Liver (tissue), 9 donors: ENCODE data around the gene BCL2L11. TPM values are rescaled to one million over a fixed set of nuclear protein-coding genes. Genes with fewer than 3 reads are reported as not detected.

ENCODE experiments used
- DNase-seq: peaks from one replicate; pipeline ENCODE4 v3.0.0-alpha.2; 2017; ENCODE audit warnings: low spot score
- H3K27ac ChIP-seq, 2 donors: one replicate each; pipeline ENCODE4 v1.7.0; 2013; ENCODE audit warnings: inconsistent platforms in 2 of 2, low read length in 2 of 2, control low read depth in 1 of 2, low read depth in 1 of 2, mild to moderate bottlenecking in 1 of 2
- H3K27me3 ChIP-seq, 4 donors: one replicate each; pipeline versions ENCODE4 v1.6.1 to v1.7.0; 2013; ENCODE audit warnings: low read length in 3 of 4, inconsistent platforms in 1 of 4, mild to moderate bottlenecking in 1 of 4, moderate library complexity in 1 of 4; ENCODE audit not compliant: control insufficient read depth in 4 of 4, insufficient read depth in 4 of 4
- H3K36me3 ChIP-seq, 4 donors: one replicate each; pipeline versions ENCODE4 v1.6.1 to v1.7.0; 2013; ENCODE audit warnings: low read length in 3 of 4, mild to moderate bottlenecking in 3 of 4, low read depth in 1 of 4, moderate library complexity in 1 of 4; ENCODE audit not compliant: control insufficient read depth in 4 of 4, insufficient read depth in 3 of 4
- H3K4me1 ChIP-seq, 4 donors: one replicate each; pipeline versions ENCODE4 v1.6.1 to v1.7.0; 2013; ENCODE audit warnings: low read length in 3 of 4, mild to moderate bottlenecking in 3 of 4, moderate library complexity in 1 of 4; ENCODE audit not compliant: control insufficient read depth in 4 of 4, insufficient read depth in 4 of 4
- H3K4me3 ChIP-seq, 3 donors: one replicate each; pipeline versions ENCODE4 v1.6.1 to v1.7.0; 2013; ENCODE audit warnings: low read length in 3 of 3, control low read depth in 1 of 3, low read depth in 1 of 3, mild to moderate bottlenecking in 1 of 3
- H3K9ac ChIP-seq, 2 donors: one replicate each; pipeline ENCODE4 v1.7.0; 2013; ENCODE audit warnings: low read length in 2 of 2, mild to moderate bottlenecking in 2 of 2, moderate library complexity in 2 of 2, control low read depth in 1 of 2, low read depth in 1 of 2
- H3K9me3 ChIP-seq, 4 donors: one replicate each; pipeline versions ENCODE4 v1.6.1 to v1.7.0; 2013; ENCODE audit warnings: low read length in 3 of 4; ENCODE audit not compliant: control insufficient read depth in 4 of 4
- CTCF ChIP-seq: fragments of 150-350 bp; IDR thresholded peaks from 2 replicates; pipeline ENCODE4 v1.5.1; 2017; ENCODE audit warnings: improper control_type of control experiment, low read depth, low read length; ENCODE audit not compliant: missing input control
- EGR1 ChIP-seq, 2 donors: IDR thresholded peaks; 2 replicates each; pipeline ENCODE4 v1.6.1; 2016 to 2018; ENCODE audit warnings: antibody characterized with exemption in 2 of 2, low read depth in 2 of 2
- GABPA ChIP-seq, 2 donors: IDR thresholded peaks in 1 of 2; conservative IDR thresholded peaks in 1 of 2; 2 replicates each; pipeline ENCODE4 v1.6.1; 2016; ENCODE audit warnings: antibody characterized with exemption in 2 of 2, mild to moderate bottlenecking in 1 of 2, moderate library complexity in 1 of 2
- HNF4A ChIP-seq, 2 donors: conservative IDR thresholded peaks; 2 replicates each; pipeline ENCODE4 v1.6.1; 2016; ENCODE audit warnings: antibody characterized with exemption in 2 of 2, mild to moderate bottlenecking in 2 of 2
- HNF4G ChIP-seq: IDR thresholded peaks from 2 replicates; pipeline ENCODE4 v1.6.1; 2016; ENCODE audit warnings: antibody characterized with exemption
- JUND ChIP-seq, 2 donors: IDR thresholded peaks; 2 replicates each; pipeline ENCODE4 v1.6.1; 2016; ENCODE audit warnings: antibody characterized with exemption in 2 of 2
- NR2F2 ChIP-seq: IDR thresholded peaks from 2 replicates; pipeline ENCODE4 v1.6.1; 2016; ENCODE audit warnings: antibody characterized with exemption
- RAD21 ChIP-seq, 2 donors: IDR thresholded peaks; 2 replicates each; pipeline ENCODE4 v1.6.1; 2016; ENCODE audit warnings: antibody characterized with exemption in 2 of 2, mild to moderate bottlenecking in 2 of 2
- RXRA ChIP-seq, 2 donors: IDR thresholded peaks; 2 replicates each; pipeline ENCODE4 v1.6.1; 2017 to 2018; ENCODE audit warnings: antibody characterized with exemption in 2 of 2, mild to moderate bottlenecking in 1 of 2
- SP1 ChIP-seq: IDR thresholded peaks from 2 replicates; pipeline ENCODE4 v1.6.1; 2018; ENCODE audit warnings: antibody characterized with exemption, mild to moderate bottlenecking
- TAF1 ChIP-seq: conservative IDR thresholded peaks from 2 replicates; pipeline ENCODE4 v1.6.1; 2016; ENCODE audit warnings: antibody characterized with exemption, mild to moderate bottlenecking
- YY1 ChIP-seq: IDR thresholded peaks from 2 replicates; pipeline ENCODE4 v1.6.1; 2016; ENCODE audit warnings: antibody characterized with exemption, mild to moderate bottlenecking
- ZBTB33 ChIP-seq: IDR thresholded peaks from 2 replicates; pipeline ENCODE4 v1.6.1; 2016; ENCODE audit warnings: antibody characterized with exemption
- WGBS: extraction: QIAGEN DNeasy Blood & Tissue Kit; methylation state at CpG from one replicate; pipeline ENCODE4 v1.1.7; 2013; 5-methylcytosine and 5-hydroxymethylcytosine counted together
- polyA plus RNA-seq, 2 donors: library from polyadenylated mRNA; stranded (reverse) in 1 of 2; unstranded in 1 of 2; fragments of 200-250 nt in 1 of 2; fragments of >200 nt in 1 of 2; fragmentation: Nextera tagmentation in 1 of 2; extraction: Ambion mirVana in 1 of 2; gene quantifications; one replicate each; pipeline versions ENCODE4 v1.2.1 to v1.2.3, GENCODE V29; 2013 to 2015
- total RNA-seq, 2 donors: library from RNA; depleted of rRNA; stranded (reverse); fragments of >200 nt; gene quantifications; one replicate each; pipeline ENCODE4 v1.2.3, GENCODE V29; 2014
- TF ChIP-seq, protein P1 (sequence below): IDR thresholded peaks from 2 replicates; pipeline ENCODE4 v1.6.1; 2016; ENCODE audit warnings: antibody characterized with exemption, mild to moderate bottlenecking
- TF ChIP-seq, protein P2 (sequence below): IDR thresholded peaks from 2 replicates; pipeline ENCODE4 v1.6.1; 2016; ENCODE audit warnings: antibody characterized with exemption
- TF ChIP-seq, protein P3 (sequence below): IDR thresholded peaks from 2 replicates; pipeline ENCODE4 v1.6.1; 2016; ENCODE audit warnings: antibody characterized with exemption
- donor health status: healthy.
- donor health status: healthy.
- donor health status: healthy.
- donor health status: healthy.
- donor health status: healthy.

The BCL2L11 gene
- total and polyA plus RNA-seq, 4 donors, result 5.0 to 19.5 (median 12.2) TPM

DNA sequence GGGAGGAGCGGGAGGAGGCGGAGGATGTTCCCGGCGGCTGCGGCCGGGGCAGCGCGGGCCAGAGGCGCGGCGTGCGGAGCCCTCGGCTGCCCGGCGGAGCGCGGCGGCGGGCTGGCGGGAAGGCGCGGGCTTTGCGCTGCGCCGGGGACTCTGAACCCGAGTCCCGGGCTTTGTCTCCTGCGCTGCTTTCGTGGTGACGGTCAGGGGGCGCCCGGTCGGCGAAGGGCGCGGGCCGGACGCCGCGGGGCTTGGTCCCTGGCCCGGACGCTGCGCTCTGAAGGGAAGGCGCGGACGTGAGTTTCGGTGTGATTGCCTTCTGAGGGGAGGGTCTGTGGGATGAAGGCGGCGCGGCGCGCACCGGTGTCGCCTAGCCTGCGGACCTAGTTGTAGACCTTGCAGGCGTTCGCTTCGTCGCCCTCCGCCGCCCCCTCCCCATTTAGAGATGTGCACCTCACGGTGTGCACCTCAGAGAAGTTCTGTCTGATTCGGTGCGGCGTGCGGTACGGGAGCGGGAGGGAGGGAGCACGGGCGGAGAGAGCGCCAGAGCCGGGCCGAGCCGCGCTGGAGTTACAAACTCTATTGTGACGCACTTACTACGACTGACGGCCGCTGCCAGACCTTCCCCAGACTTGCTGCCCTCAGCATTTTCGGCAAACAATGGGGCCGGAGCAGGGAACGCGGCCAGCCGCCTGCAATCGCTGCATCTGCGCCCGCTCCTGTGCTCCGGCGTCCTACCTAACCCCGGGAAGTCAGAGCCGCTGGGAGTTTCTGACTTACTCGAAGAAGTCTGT is 2.1 kb downstream of the BCL2L11 start:
- peak; percentile 67 for DNase-seq
- WGBS, result under 1% methylated on average over 92 of the region's 92 CpGs
- Histone ChIP-seq H3K4me3 (peak overlapping the region; percentile 84 to 93 (median 90)), H3K9ac (peak overlapping the region; percentile 59 to 69), H3K9me3 (peaks cover 0 to 5% (median 1%) of the 10 kb centered on the region in 4 donors), H3K27ac (peak overlapping the region; percentile 80 to 93), H3K4me1 (peaks cover 6 to 38% (median 22%) of the 10 kb centered on the region in 4 donors), H3K36me3 (peaks cover 3 to 30% (median 20%) of the 10 kb centered on the region in 4 donors), H3K27me3 (no peaks in the 10 kb centered on the region)
- TF ChIP-seq NR2F2 (peak; percentile 50), JUND (IDR thresholded peaks at IDR 0.05) (no peak), RXRA (IDR thresholded peaks at IDR 0.05) (peak; percentile 55 to 57), YY1 (peak; percentile 91), RAD21 (IDR thresholded peaks at IDR 0.05) (peak; percentile 56 to 66), TAF1 (peak; percentile 18), EGR1 (IDR thresholded peaks at IDR 0.05; ENCODE audit: low read depth in 2 of 2) (no peak), HNF4A (conservative IDR thresholded peaks at IDR 0.05) (peak in 1 of 2 donors; percentile 44), GABPA (IDR thresholded peaks at IDR 0.05 in 1 of 2, conservative IDR thresholded peaks at IDR 0.05 in 1 of 2) (no peak), HNF4G (no peak)
- TF ChIP-seq, protein P1, sequence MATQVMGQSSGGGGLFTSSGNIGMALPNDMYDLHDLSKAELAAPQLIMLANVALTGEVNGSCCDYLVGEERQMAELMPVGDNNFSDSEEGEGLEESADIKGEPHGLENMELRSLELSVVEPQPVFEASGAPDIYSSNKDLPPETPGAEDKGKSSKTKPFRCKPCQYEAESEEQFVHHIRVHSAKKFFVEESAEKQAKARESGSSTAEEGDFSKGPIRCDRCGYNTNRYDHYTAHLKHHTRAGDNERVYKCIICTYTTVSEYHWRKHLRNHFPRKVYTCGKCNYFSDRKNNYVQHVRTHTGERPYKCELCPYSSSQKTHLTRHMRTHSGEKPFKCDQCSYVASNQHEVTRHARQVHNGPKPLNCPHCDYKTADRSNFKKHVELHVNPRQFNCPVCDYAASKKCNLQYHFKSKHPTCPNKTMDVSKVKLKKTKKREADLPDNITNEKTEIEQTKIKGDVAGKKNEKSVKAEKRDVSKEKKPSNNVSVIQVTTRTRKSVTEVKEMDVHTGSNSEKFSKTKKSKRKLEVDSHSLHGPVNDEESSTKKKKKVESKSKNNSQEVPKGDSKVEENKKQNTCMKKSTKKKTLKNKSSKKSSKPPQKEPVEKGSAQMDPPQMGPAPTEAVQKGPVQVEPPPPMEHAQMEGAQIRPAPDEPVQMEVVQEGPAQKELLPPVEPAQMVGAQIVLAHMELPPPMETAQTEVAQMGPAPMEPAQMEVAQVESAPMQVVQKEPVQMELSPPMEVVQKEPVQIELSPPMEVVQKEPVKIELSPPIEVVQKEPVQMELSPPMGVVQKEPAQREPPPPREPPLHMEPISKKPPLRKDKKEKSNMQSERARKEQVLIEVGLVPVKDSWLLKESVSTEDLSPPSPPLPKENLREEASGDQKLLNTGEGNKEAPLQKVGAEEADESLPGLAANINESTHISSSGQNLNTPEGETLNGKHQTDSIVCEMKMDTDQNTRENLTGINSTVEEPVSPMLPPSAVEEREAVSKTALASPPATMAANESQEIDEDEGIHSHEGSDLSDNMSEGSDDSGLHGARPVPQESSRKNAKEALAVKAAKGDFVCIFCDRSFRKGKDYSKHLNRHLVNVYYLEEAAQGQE, result peak; percentile 61
- TF ChIP-seq, protein P2, sequence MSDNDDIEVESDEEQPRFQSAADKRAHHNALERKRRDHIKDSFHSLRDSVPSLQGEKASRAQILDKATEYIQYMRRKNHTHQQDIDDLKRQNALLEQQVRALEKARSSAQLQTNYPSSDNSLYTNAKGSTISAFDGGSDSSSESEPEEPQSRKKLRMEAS, result peak; percentile 39
- TF ChIP-seq, protein P3, sequence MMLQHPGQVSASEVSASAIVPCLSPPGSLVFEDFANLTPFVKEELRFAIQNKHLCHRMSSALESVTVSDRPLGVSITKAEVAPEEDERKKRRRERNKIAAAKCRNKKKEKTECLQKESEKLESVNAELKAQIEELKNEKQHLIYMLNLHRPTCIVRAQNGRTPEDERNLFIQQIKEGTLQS, result no peak

DNA sequence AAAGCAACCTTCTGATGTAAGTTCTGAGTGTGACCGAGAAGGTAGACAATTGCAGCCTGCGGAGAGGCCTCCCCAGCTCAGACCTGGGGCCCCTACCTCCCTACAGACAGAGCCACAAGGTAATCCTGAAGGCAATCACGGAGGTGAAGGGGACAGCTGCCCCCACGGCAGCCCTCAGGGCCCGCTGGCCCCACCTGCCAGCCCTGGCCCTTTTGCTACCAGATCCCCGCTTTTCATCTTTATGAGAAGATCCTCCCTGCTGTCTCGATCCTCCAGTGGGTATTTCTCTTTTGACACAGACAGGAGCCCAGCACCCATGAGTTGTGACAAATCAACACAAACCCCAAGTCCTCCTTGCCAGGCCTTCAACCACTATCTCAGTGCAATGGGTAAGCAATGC is 3.0 kb downstream of the BCL2L11 start:
- Histone ChIP-seq H3K27me3 (no peaks in the 10 kb centered on the region), H3K27ac (no peak overlapping the region), H3K9me3 (peaks cover 0 to 5% (median under 1%) of the 10 kb centered on the region in 4 donors), H3K36me3 (peaks cover 3 to 31% (median 26%) of the 10 kb centered on the region in 4 donors), H3K4me1 (peaks cover 4 to 29% (median 17%) of the 10 kb centered on the region in 4 donors), H3K4me3 (no peak overlapping the region), H3K9ac (no peak overlapping the region)
- no peak for TF ChIP-seq JUND (IDR thresholded peaks at IDR 0.05)
- TF ChIP-seq CTCF, result no peak
- no peak for TF ChIP-seq HNF4G
- no peak for TF ChIP-seq GABPA (IDR thresholded peaks at IDR 0.05 in 1 of 2, conservative IDR thresholded peaks at IDR 0.05 in 1 of 2)
- TF ChIP-seq, protein P1, result no peak
- TF ChIP-seq SP1, result no peak
- no peak for TF ChIP-seq YY1
- no peak for TF ChIP-seq RXRA (IDR thresholded peaks at IDR 0.05)
- TF ChIP-seq TAF1, result no peak
- TF ChIP-seq ZBTB33, result no peak
- DNase-seq, result no peak
- WGBS, result 93% methylated on average over 7 of the region's 7 CpGs
